ENCODE measurements around the gene SLC9C2. TPM values are rescaled to one million over a fixed set of nuclear protein-coding genes. Genes with fewer than 3 reads are reported as not detected.

Gene SLC9C2
- total RNA-seq, 1 experiment from 2014 or later, result not detected

GRCh38 chr1:173476197-173476664 lies 126.6 kb downstream of the SLC9C2 start:
- no peak overlapping the region for H2AK5ac ChIP-seq (ENCODE audit: insufficient read length, low read length)
- no peak overlapping the region for H2BK15ac ChIP-seq (ENCODE audit: low read depth, low read length)
- no peak overlapping the region for H2BK12ac ChIP-seq (ENCODE audit: insufficient read length, low read depth, low read length)
- WGBS (ENCODE audit: extremely low coverage, insufficient read length, low lambda C conversion rate), result no CpG with 5 or more reads among the region's 5 CpGs
- no peak overlapping the region for H3T11ph ChIP-seq (ENCODE audit: low read length)
- no peak overlapping the region for H4K5ac ChIP-seq (ENCODE audit: insufficient read length, low read depth, low read length)
- H4K91ac ChIP-seq (ENCODE audit: insufficient read length, low read depth, low read length), result no peak overlapping the region
- Mint-ChIP-seq H3K4me1 (peaks cover 34 to 46% of the 10 kb centered on the region in 2 experiments), H3K27ac (no peak overlapping the region), H3K27me3 (ENCODE audit: low read depth) (no peaks in the 10 kb centered on the region), H3K36me3 (ENCODE audit: insufficient read depth in 1 of 3, low read depth in 3 of 3) (peaks cover 39 to 58% (median 44%) of the 10 kb centered on the region in 3 experiments), H3K4me3 (peak overlapping the region; percentile 73 to 90), H3K9me3 (peaks cover 13 to 14% of the 10 kb centered on the region in 2 experiments)
- no peak for DNase-seq
- H3K23ac ChIP-seq (ENCODE audit: insufficient read length, low read depth, low read length), result no peak overlapping the region
- H3K14ac ChIP-seq (ENCODE audit: insufficient read depth, low read length), result no peak overlapping the region
- no peaks in the 10 kb centered on the region; the same call in 1 of the 2 replicates for H3K4me1 ChIP-seq (ENCODE audit: insufficient read depth, low read length)
- no peak overlapping the region for H4K8ac ChIP-seq (replicated peaks; ENCODE audit: insufficient read length, low read depth, low read length)
- H2BK120ac ChIP-seq (ENCODE audit: low read depth, low read length, poor library complexity, severe bottlenecking), result no peak overlapping the region
- H3K9me3 ChIP-seq (ENCODE audit: control insufficient read depth, low read depth, low read length), result peaks cover 7% of the 10 kb centered on the region
- H4K20me1 ChIP-seq (ENCODE audit: control insufficient read depth, insufficient read depth, insufficient read length), result no peaks in the 10 kb centered on the region
- H3K56ac ChIP-seq (ENCODE audit: insufficient read length, low read depth, low read length), result no peak overlapping the region
- TF ChIP-seq CTCF (conservative IDR thresholded peaks at IDR 0.05), result no peak
- no peak overlapping the region for H3K27ac ChIP-seq (ENCODE audit: insufficient read length, low read depth, low read length)
- peaks cover 25% of the 10 kb centered on the region; the same call in 1 of the 2 replicates for H3K79me2 ChIP-seq (ENCODE audit: insufficient read depth, low read length)
- H2BK20ac ChIP-seq (ENCODE audit: low read depth, low read length, poor library complexity, severe bottlenecking), result no peak overlapping the region
- H3K4ac ChIP-seq (ENCODE audit: low read depth, low read length), result no peak overlapping the region
- no peak overlapping the region for H2BK5ac ChIP-seq (ENCODE audit: insufficient read length, low read length)
- H3K18ac ChIP-seq (ENCODE audit: insufficient read length, low read depth, low read length), result no peak overlapping the region
- peaks cover 18% of the 10 kb centered on the region for H3K23me2 ChIP-seq (ENCODE audit: insufficient read length, low read depth, low read length, poor library complexity, severe bottlenecking)
- H3K4me2 ChIP-seq (ENCODE audit: insufficient read depth, insufficient read length, low read length), result peak overlapping the region; percentile 97
- peak overlapping the region; percentile 60 for H3K9ac ChIP-seq (ENCODE audit: extremely low read depth, insufficient read length, low read length)
- no peak overlapping the region for H2AFZ ChIP-seq (ENCODE audit: low read length)
- no peaks in the 10 kb centered on the region for H3K27me3 ChIP-seq (ENCODE audit: insufficient read depth, low read length)
- H3K79me1 ChIP-seq (ENCODE audit: insufficient read depth, low read depth, low read length, poor library complexity, severe bottlenecking), result no peaks in the 10 kb centered on the region
